Keratinocyte (primary cell): Measurements from ENCODE around the gene DENND4A. TPM values are rescaled to one million over a fixed set of nuclear protein-coding genes. Genes with fewer than 3 reads are reported as not detected.

ENCODE experiments used
- DNase-seq: peaks from one replicate; pipeline ENCODE4 v3.0.0-alpha.2; 2011; ENCODE audit warnings: low read depth, missing footprints, low spot score
- FAIRE-seq: peaks from 2 replicates; lab custom pipeline; 2011; peaks lifted over from hg19 to GRCh38; lab: Jason Lieb, UNC
- H2AFZ ChIP-seq: 2 replicates; pipeline ENCODE4 v1.6.0; 2012; ENCODE audit warnings: low read length, control low read depth, inconsistent platforms; ENCODE audit not compliant: control insufficient read depth
- H3K27ac ChIP-seq: 2 replicates; pipeline ENCODE4 v1.5.1; 2011; ENCODE audit warnings: low read length; ENCODE audit not compliant: control insufficient read depth, insufficient read depth
- H3K27me3 ChIP-seq: 3 replicates; pipeline ENCODE4 v1.6.0; 2011; ENCODE audit warnings: low read length; ENCODE audit not compliant: control insufficient read depth, insufficient read depth; ENCODE audit errors: extremely low read depth
- H3K36me3 ChIP-seq, 2 experiments: 2 replicates in 1 of 2; 3 replicates in 1 of 2; pipeline ENCODE4 v1.5.1; 2011; ENCODE audit warnings: low read length in 2 of 2, mild to moderate bottlenecking in 1 of 2; ENCODE audit not compliant: control insufficient read depth in 2 of 2, insufficient read depth in 2 of 2; ENCODE audit errors: extremely low read depth in 1 of 2
- H3K4me1 ChIP-seq: 3 replicates; pipeline ENCODE4 v1.5.1; 2011; ENCODE audit warnings: low read length; ENCODE audit not compliant: control insufficient read depth, insufficient read depth; ENCODE audit errors: extremely low read depth
- H3K4me2 ChIP-seq: 3 replicates; pipeline ENCODE4 v1.6.0; 2011; ENCODE audit warnings: low read depth, low read length; ENCODE audit not compliant: control insufficient read depth, insufficient read depth; ENCODE audit errors: extremely low read depth
- H3K4me3 ChIP-seq, 3 experiments: fragments of 200-600 bp in 1 of 3; sonication (generic) in 1 of 3; 2 replicates in 2 of 3; 3 replicates in 1 of 3; pipeline ENCODE4 v1.5.1; 2011 to 2016; ENCODE audit warnings: low read length in 3 of 3, mild to moderate bottlenecking in 3 of 3, control low read depth in 2 of 3, inconsistent platforms in 1 of 3, low read depth in 1 of 3, mixed read lengths in 1 of 3, mixed run types in 1 of 3, moderate library complexity in 1 of 3; ENCODE audit not compliant: control insufficient read depth in 2 of 3, insufficient read depth in 2 of 3; ENCODE audit errors: extremely low read depth in 1 of 3
- H3K79me2 ChIP-seq: 2 replicates; pipeline ENCODE4 v1.6.0; 2012; ENCODE audit warnings: low read length; ENCODE audit not compliant: control insufficient read depth, insufficient read depth
- H3K9ac ChIP-seq: 3 replicates; pipeline ENCODE4 v1.6.0; 2011; ENCODE audit warnings: low read length; ENCODE audit not compliant: control insufficient read depth, insufficient read depth; ENCODE audit errors: extremely low read depth
- H3K9me1 ChIP-seq: 3 replicates; pipeline ENCODE4 v1.6.0; 2011; ENCODE audit warnings: low read length; ENCODE audit not compliant: control insufficient read depth, insufficient read depth; ENCODE audit errors: extremely low read depth
- H3K9me3 ChIP-seq: 2 replicates; pipeline ENCODE4 v1.5.1; 2012; ENCODE audit warnings: low read depth, low read length; ENCODE audit not compliant: control insufficient read depth
- H4K20me1 ChIP-seq: 3 replicates; pipeline ENCODE4 v1.6.0; 2011; ENCODE audit warnings: low read length; ENCODE audit not compliant: control insufficient read depth, insufficient read depth; ENCODE audit errors: extremely low read depth
- CTCF ChIP-seq, 3 experiments: IDR thresholded peaks in 1 of 3; conservative IDR thresholded peaks in 1 of 3; optimal IDR thresholded peaks in 1 of 3; 2 replicates in 2 of 3; 3 replicates in 1 of 3; pipeline versions ENCODE3 to v1.5.1; 2011; ENCODE audit warnings: low read length in 3 of 3, mild to moderate bottlenecking in 3 of 3, moderate library complexity in 2 of 3, control low read depth in 1 of 3, inconsistent platforms in 1 of 3; ENCODE audit not compliant: insufficient read depth in 2 of 3; ENCODE audit errors: extremely low read depth in 1 of 3
- EZH2 ChIP-seq: IDR thresholded peaks from one replicate; pipeline ENCODE4 v1.6.1; 2012; ENCODE audit warnings: inconsistent platforms, mild to moderate bottlenecking, low read length, moderate library complexity
- dilution Hi-C: fragments of 300-500 bp; cut with MboI; formaldehyde crosslinking; loops from one replicate; pipeline ENCODE4 v1.7.0; 2020; ENCODE audit warnings: low sequenced_read_pairs; ENCODE audit not compliant: extremely low pct_ligation_motif_present
- polyA plus RNA-seq, 5 experiments: library from polyadenylated mRNA; depleted of rRNA in 3 of 5; stranded (reverse) in 3 of 5; stranded (forward) in 1 of 5; unstranded in 1 of 5; fragments of >200 nt; gene quantifications; 1 replicate in 1 of 5; 2 replicates in 3 of 5; 3 replicates in 1 of 5; pipeline versions ENCODE4 v1.2.1 to v1.2.3, GENCODE V29; 2011 to 2012; ENCODE audit warnings: missing spikeins in 2 of 5, low read depth in 1 of 5, low replicate concordance in 1 of 5

Gene DENND4A
- polyA plus RNA-seq, 1 donor (not counting 4 experiments of a cell fraction or from before 2014, with no cell fraction given): 10.0 TPM

DNA sequence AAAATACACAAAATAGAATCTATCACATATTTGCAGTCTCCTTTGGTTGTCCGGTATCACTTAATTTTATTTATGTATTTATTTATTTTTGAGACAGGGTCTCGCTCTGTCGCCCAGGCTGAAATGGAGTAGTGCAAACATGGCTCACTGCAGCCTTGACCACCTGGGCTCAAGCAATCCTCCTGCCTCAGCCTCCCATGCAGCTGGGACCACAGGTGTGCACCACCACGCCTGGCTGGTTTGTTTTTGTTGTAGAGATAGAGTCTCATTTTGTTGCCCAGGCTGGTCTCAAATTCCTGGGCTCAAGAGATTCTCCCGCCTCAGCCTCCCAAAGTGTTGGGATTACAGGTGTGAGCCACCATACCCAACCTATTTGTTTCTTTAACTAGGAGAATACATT, 33.9 kb downstream of the DENND4A start:
- TF ChIP-seq CTCF (optimal IDR thresholded peaks at IDR 0.05 in 1 of 3, IDR thresholded peaks at IDR 0.05 in 1 of 3, conservative IDR thresholded peaks at IDR 0.05 in 1 of 3; ENCODE audit: extremely low read depth in 1 of 3, insufficient read depth in 2 of 3, low read length in 3 of 3): no peak
- no peak for TF ChIP-seq EZH2
- Histone ChIP-seq H3K9ac (no peak overlapping the region), H3K27ac (no peak overlapping the region), H3K9me1 (no peaks in the 10 kb centered on the region), H3K27me3 (no peaks in the 10 kb centered on the region), H3K9me3 (no peaks in the 10 kb centered on the region), H3K4me2 (no peak overlapping the region), H3K4me3 (no peak overlapping the region), H4K20me1 (no peaks in the 10 kb centered on the region), H3K79me2 (no peaks in the 10 kb centered on the region), H3K4me1 (no peaks in the 10 kb centered on the region), H3K36me3 (no peaks in the 10 kb centered on the region), H2AFZ (no peak overlapping the region)
- dilution Hi-C loops: no loop called here
- no peak for FAIRE-seq
- DNase-seq: no peak

GRCh38 chr15:65757256-65757655, 34.8 kb downstream of the DENND4A start:
- H3K9me3 ChIP-seq: no peaks in the 10 kb centered on the region
- H3K27me3 ChIP-seq: no peaks in the 10 kb centered on the region
- no peak overlapping the region for H3K9ac ChIP-seq
- TF ChIP-seq EZH2 (no peak), CTCF (optimal IDR thresholded peaks at IDR 0.05 in 1 of 3, IDR thresholded peaks at IDR 0.05 in 1 of 3, conservative IDR thresholded peaks at IDR 0.05 in 1 of 3; ENCODE audit: extremely low read depth in 1 of 3, insufficient read depth in 2 of 3, low read length in 3 of 3) (no peak)
- H3K79me2 ChIP-seq: no peaks in the 10 kb centered on the region
- H2AFZ ChIP-seq: no peak overlapping the region
- no peaks in the 10 kb centered on the region for H3K36me3 ChIP-seq
- DNase-seq (no peak), FAIRE-seq (no peak)
- no peak overlapping the region for H3K4me3 ChIP-seq
- H3K4me2 ChIP-seq: no peak overlapping the region
- no peaks in the 10 kb centered on the region for H3K9me1 ChIP-seq
- H4K20me1 ChIP-seq: no peaks in the 10 kb centered on the region
- no peak overlapping the region for H3K27ac ChIP-seq
- dilution Hi-C loops: no loop called here
- no peaks in the 10 kb centered on the region for H3K4me1 ChIP-seq
